Keratinocyte (primary cell): ENCODE data around the gene LRRC75B. TPM values are rescaled to one million over a fixed set of nuclear protein-coding genes. Genes with fewer than 3 reads are reported as not detected.

Source experiments
- DNase-seq: peaks from one replicate; pipeline ENCODE4 v3.0.0-alpha.2; 2011; ENCODE audit warnings: low read depth, missing footprints, low spot score
- FAIRE-seq: peaks from 2 replicates; lab custom pipeline; 2011; peaks lifted over from hg19 to GRCh38; lab: Jason Lieb, UNC
- H2AFZ ChIP-seq: 2 replicates; pipeline ENCODE4 v1.6.0; 2012; ENCODE audit warnings: low read length, control low read depth, inconsistent platforms; ENCODE audit not compliant: control insufficient read depth
- H3K27ac ChIP-seq: 2 replicates; pipeline ENCODE4 v1.5.1; 2011; ENCODE audit warnings: low read length; ENCODE audit not compliant: control insufficient read depth, insufficient read depth
- H3K27me3 ChIP-seq: 3 replicates; pipeline ENCODE4 v1.6.0; 2011; ENCODE audit warnings: low read length; ENCODE audit not compliant: control insufficient read depth, insufficient read depth; ENCODE audit errors: extremely low read depth
- H3K36me3 ChIP-seq, 2 experiments: 2 replicates in 1 of 2; 3 replicates in 1 of 2; pipeline ENCODE4 v1.5.1; 2011; ENCODE audit warnings: low read length in 2 of 2, mild to moderate bottlenecking in 1 of 2; ENCODE audit not compliant: control insufficient read depth in 2 of 2, insufficient read depth in 2 of 2; ENCODE audit errors: extremely low read depth in 1 of 2
- H3K4me1 ChIP-seq: 3 replicates; pipeline ENCODE4 v1.5.1; 2011; ENCODE audit warnings: low read length; ENCODE audit not compliant: control insufficient read depth, insufficient read depth; ENCODE audit errors: extremely low read depth
- H3K4me2 ChIP-seq: 3 replicates; pipeline ENCODE4 v1.6.0; 2011; ENCODE audit warnings: low read depth, low read length; ENCODE audit not compliant: control insufficient read depth, insufficient read depth; ENCODE audit errors: extremely low read depth
- H3K4me3 ChIP-seq, 3 experiments: fragments of 200-600 bp in 1 of 3; sonication (generic) in 1 of 3; 2 replicates in 2 of 3; 3 replicates in 1 of 3; pipeline ENCODE4 v1.5.1; 2011 to 2016; ENCODE audit warnings: low read length in 3 of 3, mild to moderate bottlenecking in 3 of 3, control low read depth in 2 of 3, inconsistent platforms in 1 of 3, low read depth in 1 of 3, mixed read lengths in 1 of 3, mixed run types in 1 of 3, moderate library complexity in 1 of 3; ENCODE audit not compliant: control insufficient read depth in 2 of 3, insufficient read depth in 2 of 3; ENCODE audit errors: extremely low read depth in 1 of 3
- H3K79me2 ChIP-seq: 2 replicates; pipeline ENCODE4 v1.6.0; 2012; ENCODE audit warnings: low read length; ENCODE audit not compliant: control insufficient read depth, insufficient read depth
- H3K9ac ChIP-seq: 3 replicates; pipeline ENCODE4 v1.6.0; 2011; ENCODE audit warnings: low read length; ENCODE audit not compliant: control insufficient read depth, insufficient read depth; ENCODE audit errors: extremely low read depth
- H3K9me1 ChIP-seq: 3 replicates; pipeline ENCODE4 v1.6.0; 2011; ENCODE audit warnings: low read length; ENCODE audit not compliant: control insufficient read depth, insufficient read depth; ENCODE audit errors: extremely low read depth
- H3K9me3 ChIP-seq: 2 replicates; pipeline ENCODE4 v1.5.1; 2012; ENCODE audit warnings: low read depth, low read length; ENCODE audit not compliant: control insufficient read depth
- H4K20me1 ChIP-seq: 3 replicates; pipeline ENCODE4 v1.6.0; 2011; ENCODE audit warnings: low read length; ENCODE audit not compliant: control insufficient read depth, insufficient read depth; ENCODE audit errors: extremely low read depth
- EZH2 ChIP-seq: IDR thresholded peaks from one replicate; pipeline ENCODE4 v1.6.1; 2012; ENCODE audit warnings: inconsistent platforms, mild to moderate bottlenecking, low read length, moderate library complexity
- dilution Hi-C: fragments of 300-500 bp; cut with MboI; formaldehyde crosslinking; loops from one replicate; pipeline ENCODE4 v1.7.0; 2020; ENCODE audit warnings: low sequenced_read_pairs; ENCODE audit not compliant: extremely low pct_ligation_motif_present
- polyA plus RNA-seq, 5 experiments: library from polyadenylated mRNA; depleted of rRNA in 3 of 5; stranded (reverse) in 3 of 5; stranded (forward) in 1 of 5; unstranded in 1 of 5; fragments of >200 nt; gene quantifications; 1 replicate in 1 of 5; 2 replicates in 3 of 5; 3 replicates in 1 of 5; pipeline versions ENCODE4 v1.2.1 to v1.2.3, GENCODE V29; 2011 to 2012; ENCODE audit warnings: missing spikeins in 2 of 5, low read depth in 1 of 5, low replicate concordance in 1 of 5
- TF ChIP-seq, protein P1 (sequence below), 3 experiments: IDR thresholded peaks in 1 of 3; conservative IDR thresholded peaks in 1 of 3; optimal IDR thresholded peaks in 1 of 3; 2 replicates in 2 of 3; 3 replicates in 1 of 3; pipeline versions ENCODE3 to v1.5.1; 2011; ENCODE audit warnings: low read length in 3 of 3, mild to moderate bottlenecking in 3 of 3, moderate library complexity in 2 of 3, control low read depth in 1 of 3, inconsistent platforms in 1 of 3; ENCODE audit not compliant: insufficient read depth in 2 of 3; ENCODE audit errors: extremely low read depth in 1 of 3

Gene LRRC75B
- polyA plus RNA-seq, 1 donor (not counting 4 experiments of a cell fraction or from before 2014, with no cell fraction given) = 4.3 TPM

DNA sequence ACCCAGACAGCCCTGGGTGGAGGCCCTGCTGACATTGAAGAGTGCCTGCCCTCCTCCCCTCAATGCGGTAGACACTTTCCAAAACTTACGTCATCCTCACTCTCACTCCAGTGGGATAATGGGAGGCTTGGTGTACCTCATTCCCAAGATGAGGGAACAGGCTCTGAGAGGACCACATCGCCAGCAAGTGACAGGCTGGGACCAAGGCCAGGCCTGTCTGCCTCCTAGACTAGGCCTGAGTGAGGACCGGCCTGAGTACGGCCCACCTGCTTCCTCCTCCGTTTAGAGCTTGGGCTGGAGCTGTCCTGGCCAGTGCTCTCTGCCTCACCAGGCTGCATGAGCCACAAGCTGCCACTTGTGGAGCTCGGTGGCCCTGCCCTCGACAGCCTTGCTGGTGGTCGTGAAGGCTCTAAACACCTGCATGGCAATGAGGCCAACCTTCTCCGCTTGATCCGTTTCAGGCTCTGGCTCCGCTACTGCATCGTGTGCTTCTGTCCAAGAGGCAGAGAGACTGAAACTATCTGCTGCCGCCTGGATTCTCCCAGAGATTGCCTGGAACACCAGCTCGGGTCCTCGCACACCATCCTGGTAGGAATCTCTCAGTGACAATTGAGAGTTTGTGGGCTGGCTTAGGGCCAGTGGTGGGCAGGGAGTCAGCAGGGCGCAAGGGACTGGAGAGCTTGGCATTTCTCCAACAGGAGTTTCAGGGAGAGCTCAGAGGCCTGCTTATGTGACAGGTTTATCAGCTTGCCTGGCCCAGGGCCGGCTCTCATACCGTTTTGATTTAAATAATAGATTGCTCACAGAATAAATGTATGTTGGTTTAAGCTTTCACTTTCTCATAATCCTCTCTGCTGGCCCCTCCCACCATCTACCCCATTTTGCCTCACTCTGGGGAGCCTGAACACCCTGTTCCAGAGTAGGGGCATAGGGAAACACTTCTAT, 9.4 kb downstream of the LRRC75B start:
- no peak for TF ChIP-seq EZH2
- TF ChIP-seq, protein P1, sequence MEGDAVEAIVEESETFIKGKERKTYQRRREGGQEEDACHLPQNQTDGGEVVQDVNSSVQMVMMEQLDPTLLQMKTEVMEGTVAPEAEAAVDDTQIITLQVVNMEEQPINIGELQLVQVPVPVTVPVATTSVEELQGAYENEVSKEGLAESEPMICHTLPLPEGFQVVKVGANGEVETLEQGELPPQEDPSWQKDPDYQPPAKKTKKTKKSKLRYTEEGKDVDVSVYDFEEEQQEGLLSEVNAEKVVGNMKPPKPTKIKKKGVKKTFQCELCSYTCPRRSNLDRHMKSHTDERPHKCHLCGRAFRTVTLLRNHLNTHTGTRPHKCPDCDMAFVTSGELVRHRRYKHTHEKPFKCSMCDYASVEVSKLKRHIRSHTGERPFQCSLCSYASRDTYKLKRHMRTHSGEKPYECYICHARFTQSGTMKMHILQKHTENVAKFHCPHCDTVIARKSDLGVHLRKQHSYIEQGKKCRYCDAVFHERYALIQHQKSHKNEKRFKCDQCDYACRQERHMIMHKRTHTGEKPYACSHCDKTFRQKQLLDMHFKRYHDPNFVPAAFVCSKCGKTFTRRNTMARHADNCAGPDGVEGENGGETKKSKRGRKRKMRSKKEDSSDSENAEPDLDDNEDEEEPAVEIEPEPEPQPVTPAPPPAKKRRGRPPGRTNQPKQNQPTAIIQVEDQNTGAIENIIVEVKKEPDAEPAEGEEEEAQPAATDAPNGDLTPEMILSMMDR (optimal IDR thresholded peaks at IDR 0.05 in 1 of 3, IDR thresholded peaks at IDR 0.05 in 1 of 3, conservative IDR thresholded peaks at IDR 0.05 in 1 of 3; ENCODE audit: extremely low read depth in 1 of 3, insufficient read depth in 2 of 3, low read length in 3 of 3) = no peak
- H3K27ac ChIP-seq = no peak overlapping the region
- dilution Hi-C loops = no loop called here

DNA sequence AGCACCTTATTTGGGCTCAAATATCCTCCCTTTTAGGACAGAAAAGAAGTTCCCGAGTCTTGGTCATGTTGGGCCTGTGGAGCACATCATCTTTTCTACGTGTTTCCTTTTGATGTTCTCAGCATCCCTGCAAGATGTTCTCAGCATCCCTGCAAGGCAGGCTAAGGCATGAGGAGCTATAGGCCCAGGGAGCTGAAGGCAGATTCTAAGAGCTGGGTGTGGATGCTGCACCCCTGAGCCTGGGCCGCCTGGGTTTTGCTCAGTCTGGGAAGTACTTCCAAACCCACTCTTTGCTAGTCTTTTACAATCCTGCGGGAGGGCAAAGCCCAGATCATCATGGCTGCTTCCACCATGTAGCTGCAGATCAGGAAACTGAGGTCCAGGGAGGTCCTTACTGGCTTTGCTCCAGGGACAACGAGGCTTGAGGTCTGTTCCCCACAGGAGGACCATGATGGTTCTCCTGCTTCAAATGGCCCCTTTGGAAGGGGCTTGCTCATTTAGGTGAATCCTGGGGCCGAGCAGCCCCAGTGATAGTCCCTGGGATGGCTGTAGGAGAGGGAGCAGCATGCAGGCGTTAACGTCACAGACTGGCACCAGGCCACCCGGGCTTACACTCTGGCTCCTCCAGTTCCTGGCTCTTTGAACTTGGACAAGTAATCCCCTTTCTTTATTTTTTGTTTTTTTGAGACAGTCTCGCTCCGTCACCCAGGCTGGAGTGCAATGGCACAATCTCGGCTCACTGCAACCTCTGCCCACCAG, 10.6 kb downstream of the LRRC75B start:
- Histone ChIP-seq H3K4me3 (no peak overlapping the region), H3K4me1 (peaks cover 43% of the 10 kb centered on the region), H2AFZ (no peak overlapping the region), H3K79me2 (no peaks in the 10 kb centered on the region), H4K20me1 (no peaks in the 10 kb centered on the region), H3K27ac (no peak overlapping the region), H3K4me2 (no peak overlapping the region), H3K9me1 (no peaks in the 10 kb centered on the region), H3K9me3 (no peaks in the 10 kb centered on the region), H3K27me3 (no peaks in the 10 kb centered on the region), H3K9ac (no peak overlapping the region), H3K36me3 (peaks cover 3 to 4% of the 10 kb centered on the region in 2 experiments)
- dilution Hi-C loops = no loop called here
- TF ChIP-seq, protein P1 (optimal IDR thresholded peaks at IDR 0.05 in 1 of 3, IDR thresholded peaks at IDR 0.05 in 1 of 3, conservative IDR thresholded peaks at IDR 0.05 in 1 of 3; ENCODE audit: extremely low read depth in 1 of 3, insufficient read depth in 2 of 3, low read length in 3 of 3) = no peak
- no peak for TF ChIP-seq EZH2
- FAIRE-seq (no peak), DNase-seq (no peak)

More for the DNA sequence above, 9.4 kb downstream of the LRRC75B start:
- Histone ChIP-seq H2AFZ (no peak overlapping the region), H4K20me1 (no peaks in the 10 kb centered on the region), H3K4me3 (no peak overlapping the region), H3K9me1 (no peaks in the 10 kb centered on the region), H3K9ac (peak overlapping the region; percentile 13), H3K36me3 (peaks cover 3 to 4% of the 10 kb centered on the region in 2 experiments), H3K79me2 (no peaks in the 10 kb centered on the region), H3K9me3 (no peaks in the 10 kb centered on the region), H3K27me3 (no peaks in the 10 kb centered on the region), H3K4me1 (peaks cover 35% of the 10 kb centered on the region), H3K4me2 (peak overlapping the region; percentile 20)
- DNase-seq (no peak), FAIRE-seq (peak; percentile 67)
